ENCODE measurements around the gene DYNLL1. TPM values are rescaled to one million over a fixed set of nuclear protein-coding genes. Genes with fewer than 3 reads are reported as not detected.
"Not testable (repeated sequence)": the region's sequence is repeated elsewhere in the genome, so short reads cannot be mapped to it uniquely, and the experiment has no call there.

The DYNLL1 gene
- total and polyA plus RNA-seq, 4 donors = 236 to 686 (median 275) TPM

- no peaks in the 10 kb centered on the region for H3K36me3 ChIP-seq (ENCODE audit: control insufficient read depth in 1 of 2, insufficient read depth in 2 of 2, low read length in 1 of 2)
- H3K27me3 ChIP-seq (ENCODE audit: control insufficient read depth in 1 of 2, insufficient read depth in 2 of 2, low read length in 1 of 2) = no peaks in the 10 kb centered on the region
- H3K4me3 ChIP-seq (ENCODE audit: low read length in 2 of 2) = no peak overlapping the region
- DNase-seq = no peak
- no peak for ATAC-seq (ENCODE audit: low FRiP score)
- 88 to 94% methylated on average over 2 of the region's 2 CpGs for WGBS, 2 donors
- H3K4me1 ChIP-seq (ENCODE audit: control insufficient read depth in 1 of 2, insufficient read depth in 2 of 2, low read length in 2 of 2) = no peaks in the 10 kb centered on the region
- no peak overlapping the region for H3K27ac ChIP-seq (ENCODE audit: low read depth in 1 of 2, low read length in 2 of 2)
- intact Hi-C loops (cut with DNase I) = no loop called here
- no peaks in the 10 kb centered on the region for H3K9me3 ChIP-seq (ENCODE audit: control insufficient read depth, low read length)
Measured at GRCh38 chr12:120515496-120515895, 19.6 kb downstream of the DYNLL1 start.

DNA sequence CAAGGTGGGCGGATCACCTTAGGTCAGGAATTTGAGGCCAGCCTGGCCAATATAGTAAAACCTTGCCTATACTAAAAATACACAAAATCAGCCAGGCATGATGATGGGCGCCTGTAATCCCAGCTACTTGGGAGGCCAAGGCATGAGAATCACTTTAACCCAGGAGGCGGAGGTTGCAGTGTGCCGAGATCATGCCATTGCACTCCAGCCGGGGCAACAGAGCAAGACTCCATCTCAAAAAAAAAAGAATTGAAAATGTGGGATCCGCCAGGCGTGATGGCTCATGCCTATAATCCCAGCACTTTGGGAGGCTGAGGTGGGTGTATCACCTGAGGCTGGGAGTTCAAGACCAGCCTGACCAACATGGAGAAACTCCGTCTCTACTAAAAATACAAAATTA is 23.4 kb downstream of the DYNLL1 start:
- DNase-seq; H3K4me3 ChIP-seq (ENCODE audit: low read length in 2 of 2); H3K36me3 ChIP-seq (ENCODE audit: control insufficient read depth in 1 of 2, insufficient read depth in 2 of 2, low read length in 1 of 2); H3K27me3 ChIP-seq (ENCODE audit: control insufficient read depth in 1 of 2, insufficient read depth in 2 of 2, low read length in 1 of 2); ATAC-seq (ENCODE audit: low FRiP score); H3K4me1 ChIP-seq (ENCODE audit: control insufficient read depth in 1 of 2, insufficient read depth in 2 of 2, low read length in 2 of 2); intact Hi-C loops (cut with DNase I); H3K27ac ChIP-seq (ENCODE audit: low read depth in 1 of 2, low read length in 2 of 2); H3K9me3 ChIP-seq (ENCODE audit: control insufficient read depth, low read length): not testable (repeated sequence)
- 95 to 97% methylated on average over 8 of the region's 8 CpGs for WGBS, 2 donors

GRCh38 chr12:120522568-120522967 is 26.7 kb downstream of the DYNLL1 start:
- Histone ChIP-seq H3K27ac (ENCODE audit: low read depth in 1 of 2, low read length in 2 of 2) (no peak overlapping the region), H3K9me3 (ENCODE audit: control insufficient read depth, low read length) (no peaks in the 10 kb centered on the region), H3K27me3 (ENCODE audit: control insufficient read depth in 1 of 2, insufficient read depth in 2 of 2, low read length in 1 of 2) (no peaks in the 10 kb centered on the region), H3K4me1 (ENCODE audit: control insufficient read depth in 1 of 2, insufficient read depth in 2 of 2, low read length in 2 of 2) (no peaks in the 10 kb centered on the region), H3K36me3 (ENCODE audit: control insufficient read depth in 1 of 2, insufficient read depth in 2 of 2, low read length in 1 of 2) (no peaks in the 10 kb centered on the region), H3K4me3 (ENCODE audit: low read length in 2 of 2) (no peak overlapping the region)
- 89 to 95% methylated on average over 9 of the region's 9 CpGs for WGBS, 2 donors
- ATAC-seq (ENCODE audit: low FRiP score) (no peak), DNase-seq (no peak)
- intact Hi-C loops (cut with DNase I) = no loop called here

DNA sequence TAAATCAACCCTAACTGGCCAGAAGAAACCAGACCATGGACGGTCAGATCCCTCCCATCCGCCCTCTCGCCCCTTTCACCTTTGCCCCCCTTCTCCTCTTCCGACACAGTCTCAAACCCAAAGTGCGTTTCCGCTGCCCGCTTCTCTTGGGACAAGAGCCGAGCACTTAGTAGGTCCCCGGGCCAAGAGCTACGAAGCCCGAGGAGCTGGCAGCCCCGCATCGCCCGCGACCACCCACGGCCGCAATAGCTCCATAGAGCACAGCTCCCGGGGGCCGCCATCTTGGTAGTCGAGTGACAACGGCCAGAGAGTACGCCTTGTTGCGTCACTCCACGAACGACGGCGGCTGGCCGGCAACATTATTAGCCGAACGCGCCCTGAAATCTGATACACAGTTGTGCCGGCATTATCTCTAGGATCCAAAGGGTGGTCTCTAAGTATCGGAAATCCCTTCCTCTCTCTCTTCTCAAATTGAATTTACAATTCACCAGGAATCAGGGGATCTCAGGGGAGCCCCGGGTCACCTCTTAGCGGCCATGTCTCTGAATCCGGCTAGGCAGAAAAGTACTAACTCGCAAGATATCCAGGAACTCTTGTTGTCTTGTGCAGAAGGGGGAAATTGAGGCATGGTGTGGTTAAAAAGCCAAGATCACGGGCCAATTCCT is 33.1 kb downstream of the DYNLL1 start, which contains the start of gene COQ5:
TSS of gene COQ5 (minus strand) at position 298 of the 665 bp plus-strand sequence. CDS start at position 281, 17 bp downstream.
- H3K4me1 ChIP-seq (ENCODE audit: control insufficient read depth in 1 of 2, insufficient read depth in 2 of 2, low read length in 2 of 2) = no peaks in the 10 kb centered on the region
- intact Hi-C loops (cut with DNase I) = loop anchor here in 1 of 2 donors (2.0 kb wide), 1 partner anchor 58 kb away; no protein-coding TSS in a partner anchor
- H3K36me3 ChIP-seq (ENCODE audit: control insufficient read depth in 1 of 2, insufficient read depth in 2 of 2, low read length in 1 of 2) = no peaks in the 10 kb centered on the region
- peak within 1 kb of the TSS; percentile 54 to 94 for H3K4me3 ChIP-seq (ENCODE audit: low read length in 2 of 2)
- H3K9me3 ChIP-seq (ENCODE audit: control insufficient read depth, low read length) = no peaks in the 10 kb centered on the region
- ATAC-seq (ENCODE audit: low FRiP score) (peak; percentile 97), DNase-seq (peak; percentile 92 to 97)
- H3K27ac ChIP-seq (ENCODE audit: low read depth in 1 of 2, low read length in 2 of 2) = peak within 1 kb of the TSS in 1 of 2 donors; percentile 93
- no peaks in the 10 kb centered on the region for H3K27me3 ChIP-seq (ENCODE audit: control insufficient read depth in 1 of 2, insufficient read depth in 2 of 2, low read length in 1 of 2)
- 1% methylated on average over 38 of the region's 38 CpGs for WGBS, 2 donors

GRCh38 chr12:120529641-120530417 is 33.9 kb downstream of the DYNLL1 start:
- Histone ChIP-seq H3K27ac (ENCODE audit: low read depth in 1 of 2, low read length in 2 of 2) (peak overlapping the region in 1 of 2 donors; percentile 70), H3K36me3 (ENCODE audit: control insufficient read depth in 1 of 2, insufficient read depth in 2 of 2, low read length in 1 of 2) (no peaks in the 10 kb centered on the region), H3K9me3 (ENCODE audit: control insufficient read depth, low read length) (no peaks in the 10 kb centered on the region), H3K4me3 (ENCODE audit: low read length in 2 of 2) (peak overlapping the region; percentile 54 to 94), H3K4me1 (ENCODE audit: control insufficient read depth in 1 of 2, insufficient read depth in 2 of 2, low read length in 2 of 2) (no peaks in the 10 kb centered on the region), H3K27me3 (ENCODE audit: control insufficient read depth in 1 of 2, insufficient read depth in 2 of 2, low read length in 1 of 2) (no peaks in the 10 kb centered on the region)
- intact Hi-C loops (cut with DNase I) = loop anchor here in 1 of 2 donors (2.0 kb wide), 1 partner anchor 59 kb away; no protein-coding TSS in a partner anchor
- ATAC-seq (ENCODE audit: low FRiP score) = no peak
- DNase-seq = no peak
- WGBS, 2 donors = 23 to 26% methylated on average over 19 of the region's 19 CpGs

DNA sequence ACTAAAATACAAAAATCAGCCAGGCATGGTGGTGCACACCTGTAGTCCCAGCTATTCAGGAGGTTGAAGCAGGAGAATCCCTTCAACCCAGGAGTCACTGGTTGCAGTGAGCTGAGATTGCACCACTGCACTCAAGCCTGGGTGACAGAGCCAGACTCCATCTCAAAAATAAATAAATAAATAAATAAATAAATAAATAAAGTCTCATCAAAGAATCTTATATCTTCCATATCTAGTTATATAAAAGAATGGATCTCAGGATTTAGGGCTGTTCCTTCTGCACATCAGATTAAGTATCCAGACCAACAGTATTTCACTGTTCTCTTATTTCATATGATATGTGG is 34.5 kb downstream of the DYNLL1 start:
- intact Hi-C loops (cut with DNase I) = not testable (repeated sequence)

DNA sequence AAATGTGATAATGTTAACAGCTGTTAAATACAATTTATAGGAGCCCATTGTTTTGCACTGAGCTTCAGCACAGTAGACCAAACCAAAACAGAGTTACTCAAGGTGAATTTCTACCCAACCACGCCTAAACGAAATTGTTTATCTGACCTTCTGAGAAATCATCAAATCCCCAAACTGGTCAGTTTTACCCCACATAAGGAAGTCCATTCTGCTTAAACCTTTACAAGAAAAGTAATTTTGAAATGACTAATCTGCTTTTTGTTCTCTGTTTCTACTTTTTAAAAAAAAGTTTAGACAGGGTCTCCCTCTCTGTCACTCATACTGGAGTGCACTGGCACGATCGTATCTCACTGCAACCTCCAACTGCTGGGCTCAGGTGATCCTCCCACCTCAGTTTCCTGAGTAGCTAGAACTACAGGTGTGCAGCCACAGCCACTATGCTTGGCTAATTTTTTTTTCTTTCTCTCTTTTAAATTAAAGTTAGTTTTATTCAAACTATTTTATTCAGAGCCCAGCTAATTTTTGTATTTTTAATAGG is 36.9 kb downstream of the DYNLL1 start:
- no peaks in the 10 kb centered on the region for H3K27me3 ChIP-seq (ENCODE audit: control insufficient read depth in 1 of 2, insufficient read depth in 2 of 2, low read length in 1 of 2)
- no peak overlapping the region for H3K27ac ChIP-seq (ENCODE audit: low read depth in 1 of 2, low read length in 2 of 2)
- DNase-seq = no peak
- no peak for ATAC-seq (ENCODE audit: low FRiP score)
- H3K4me1 ChIP-seq (ENCODE audit: control insufficient read depth in 1 of 2, insufficient read depth in 2 of 2, low read length in 2 of 2) = peaks cover 7 to 8% of the 10 kb centered on the region in 2 donors
- WGBS, 2 donors = 75 to 78% methylated on average over 4 of the region's 4 CpGs
- H3K9me3 ChIP-seq (ENCODE audit: control insufficient read depth, low read length) = no peaks in the 10 kb centered on the region
- no peaks in the 10 kb centered on the region for H3K36me3 ChIP-seq (ENCODE audit: control insufficient read depth in 1 of 2, insufficient read depth in 2 of 2, low read length in 1 of 2)
- intact Hi-C loops (cut with DNase I) = no loop called here
- no peak overlapping the region for H3K4me3 ChIP-seq (ENCODE audit: low read length in 2 of 2)

More for the DNA sequence above, 34.5 kb downstream of the DYNLL1 start:
- not testable (repeated sequence) for H3K27ac ChIP-seq (ENCODE audit: low read depth in 1 of 2, low read length in 2 of 2); H3K27me3 ChIP-seq (ENCODE audit: control insufficient read depth in 1 of 2, insufficient read depth in 2 of 2, low read length in 1 of 2); H3K36me3 ChIP-seq (ENCODE audit: control insufficient read depth in 1 of 2, insufficient read depth in 2 of 2, low read length in 1 of 2); ATAC-seq (ENCODE audit: low FRiP score); H3K4me1 ChIP-seq (ENCODE audit: control insufficient read depth in 1 of 2, insufficient read depth in 2 of 2, low read length in 2 of 2); H3K4me3 ChIP-seq (ENCODE audit: low read length in 2 of 2); H3K9me3 ChIP-seq (ENCODE audit: control insufficient read depth, low read length); DNase-seq

- peak within 1 kb of the TSS; percentile 54 to 93 for H3K4me3 ChIP-seq (ENCODE audit: low read length in 2 of 2)
- peak within 1 kb of the TSS; percentile 28 to 90 for H3K27ac ChIP-seq (ENCODE audit: low read depth in 1 of 2, low read length in 2 of 2)
- no peaks in the 10 kb centered on the region for H3K9me3 ChIP-seq (ENCODE audit: control insufficient read depth, low read length)
- H3K27me3 ChIP-seq (ENCODE audit: control insufficient read depth in 1 of 2, insufficient read depth in 2 of 2, low read length in 1 of 2) = no peaks in the 10 kb centered on the region
- intact Hi-C loops (cut with DNase I) = no loop called here
- H3K4me1 ChIP-seq (ENCODE audit: control insufficient read depth in 1 of 2, insufficient read depth in 2 of 2, low read length in 2 of 2) = peaks cover 7 to 18% of the 10 kb centered on the region in 2 donors
- DNase-seq (peak; percentile 77 to 90), ATAC-seq (ENCODE audit: low FRiP score) (peak; percentile 88)
- 0 to 1% methylated on average over 42 to 43 of the region's 43 CpGs for WGBS, 2 donors
- no peaks in the 10 kb centered on the region for H3K36me3 ChIP-seq (ENCODE audit: control insufficient read depth in 1 of 2, insufficient read depth in 2 of 2, low read length in 1 of 2)
Measured at GRCh38 chr12:120534203-120534702, 38.3 kb downstream of the DYNLL1 start, which contains the start of gene RNF10. Gene RNF10, plus strand, starts transcription at chr12:120534356. Its CDS starts 456 bp downstream, at chr12:120534812.

Data from aorta (tissue), 5 donors.